HepG2 (cell line): ENCODE results near the gene DEFB112. TPM values are rescaled to one million over a fixed set of nuclear protein-coding genes. Genes with fewer than 3 reads are reported as not detected.

ENCODE experiments used
- ARID5B ChIP-seq: IDR thresholded peaks from 2 replicates; pipeline ENCODE4 v1.4.0; 2020; ENCODE audit warnings: mild to moderate bottlenecking, missing genetic modification reagents
- GTF3A ChIP-seq: sonication (generic); formaldehyde crosslinking; conservative IDR thresholded peaks from 2 replicates; pipeline ENCODE4 v1.4.0; 2020; ENCODE audit warnings: mild to moderate bottlenecking, missing genetic modification reagents
- PRMT3 ChIP-seq: sonication (generic); formaldehyde crosslinking; IDR thresholded peaks from 2 replicates; pipeline ENCODE4 v1.8.1; 2022; ENCODE audit warnings: low read depth, mild to moderate bottlenecking, moderate library complexity, missing genetic modification reagents, borderline replicate concordance
- RARA ChIP-seq: IDR thresholded peaks from 2 replicates; pipeline ENCODE4 v1.6.1; 2016; ENCODE audit warnings: missing genetic modification reagents, missing compliant biosample characterization
- SALL1 ChIP-seq: sonication (generic); formaldehyde crosslinking; IDR thresholded peaks from 2 replicates; pipeline ENCODE4 v1.8.0; 2022; ENCODE audit warnings: mild to moderate bottlenecking, missing genetic modification reagents
- SMC3 ChIP-seq: IDR thresholded peaks from 2 replicates; pipeline ENCODE4 v1.6.1; 2011; ENCODE audit warnings: low read length, improper control_type of control experiment
- SUZ12 ChIP-seq: fragments of 150-350 bp; IDR thresholded peaks from 2 replicates; pipeline ENCODE4 v1.6.1; 2014; ENCODE audit warnings: low read depth, low read length
- ZNF335 ChIP-seq: sonication (generic); formaldehyde crosslinking; IDR thresholded peaks from 2 replicates; pipeline ENCODE4 v1.4.0; 2020; ENCODE audit warnings: missing genetic modification reagents
- ZNF407 ChIP-seq: sonication (generic); formaldehyde crosslinking; IDR thresholded peaks from one replicate; pipeline ENCODE4 v1.5.1; 2020; ENCODE audit warnings: mild to moderate bottlenecking, missing genetic modification reagents; ENCODE audit errors: not compliant biosample characterization
- ZSCAN12 ChIP-seq: sonication (generic); formaldehyde crosslinking; IDR thresholded peaks from 2 replicates; pipeline ENCODE4 v1.9.0; 2021; ENCODE audit warnings: mild to moderate bottlenecking, missing genetic modification reagents
- ZSCAN25 ChIP-seq: sonication (generic); formaldehyde crosslinking; IDR thresholded peaks from 2 replicates; pipeline ENCODE4 v1.8.0; 2022; ENCODE audit warnings: mild to moderate bottlenecking, missing genetic modification reagents
- polyA plus RNA-seq, 8 experiments: library from polyadenylated mRNA; depleted of rRNA in 3 of 8; stranded (reverse) in 7 of 8; unstranded in 1 of 8; fragments of >200 nt; fragmentation: Illumina TruSeq in 4 of 8; extraction: Trizol in 4 of 8; gene quantifications; 2 replicates each; pipeline versions ENCODE4 v1.2.1 to v1.2.3, GENCODE V29; 2011 to 2016; ENCODE audit warnings: low read depth in 4 of 8, missing spikeins in 1 of 8, mixed read lengths in 1 of 8; ENCODE audit not compliant: insufficient read depth in 1 of 8
- total RNA-seq, 5 experiments: library from RNA; depleted of rRNA; stranded (reverse); fragments of >200 nt; fragmentation: Illumina TruSeq; extraction: Trizol; gene quantifications; 2 replicates each; pipeline ENCODE4 v1.2.3, GENCODE V29; 2016; ENCODE audit warnings: low read depth in 1 of 5
- TF ChIP-seq, protein P1 (sequence below): IDR thresholded peaks from 2 replicates; pipeline ENCODE4 v1.6.1; 2012; ENCODE audit warnings: low read depth, low read length, improper control_type of control experiment

DEFB112 gene
- total and polyA plus RNA-seq, 2 of the 13 experiments (the other 11 are each of a cell fraction or from before 2014, with no cell fraction given): not detected

- no peak for TF ChIP-seq ZNF407 (CRISPR knock-in tag)
- TF ChIP-seq PRMT3 (CRISPR knock-in tag): no peak
- no peak for TF ChIP-seq SMC3
- no peak for TF ChIP-seq SUZ12
- TF ChIP-seq, protein P1, sequence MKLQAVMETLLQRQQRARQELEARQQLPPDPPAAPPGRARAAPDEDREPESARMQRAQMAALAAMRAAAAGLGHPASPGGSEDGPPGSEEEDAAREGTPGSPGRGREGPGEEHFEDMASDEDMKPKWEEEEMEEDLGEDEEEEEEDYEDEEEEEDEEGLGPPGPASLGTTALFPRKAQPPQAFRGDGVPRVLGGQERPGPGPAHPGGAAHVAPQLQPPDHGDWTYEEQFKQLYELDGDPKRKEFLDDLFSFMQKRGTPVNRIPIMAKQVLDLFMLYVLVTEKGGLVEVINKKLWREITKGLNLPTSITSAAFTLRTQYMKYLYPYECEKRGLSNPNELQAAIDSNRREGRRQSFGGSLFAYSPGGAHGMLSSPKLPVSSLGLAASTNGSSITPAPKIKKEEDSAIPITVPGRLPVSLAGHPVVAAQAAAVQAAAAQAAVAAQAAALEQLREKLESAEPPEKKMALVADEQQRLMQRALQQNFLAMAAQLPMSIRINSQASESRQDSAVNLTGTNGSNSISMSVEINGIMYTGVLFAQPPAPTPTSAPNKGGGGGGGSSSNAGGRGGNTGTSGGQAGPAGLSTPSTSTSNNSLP: peak; percentile 95
- no peak for TF ChIP-seq ZSCAN12 (CRISPR knock-in tag)
- peak; percentile 66 for TF ChIP-seq RARA (CRISPR knock-in tag)
- TF ChIP-seq ARID5B (CRISPR knock-in tag): peak; percentile 92
- no peak for TF ChIP-seq SALL1
- no peak for TF ChIP-seq GTF3A (CRISPR knock-in tag)
- TF ChIP-seq ZNF335 (CRISPR knock-in tag): no peak
- TF ChIP-seq ZSCAN25 (CRISPR knock-in tag): no peak
These were observed 44.2 kb upstream of the DEFB112 start (continued) for GRCh38 chr6:50093938-50094272.
